ENCODE data around the gene RAB11A. TPM values are rescaled to one million over a fixed set of nuclear protein-coding genes. Genes with fewer than 3 reads are reported as not detected.

The RAB11A gene
- total RNA-seq, 1 experiment from 2014 or later: 206 TPM

DNA sequence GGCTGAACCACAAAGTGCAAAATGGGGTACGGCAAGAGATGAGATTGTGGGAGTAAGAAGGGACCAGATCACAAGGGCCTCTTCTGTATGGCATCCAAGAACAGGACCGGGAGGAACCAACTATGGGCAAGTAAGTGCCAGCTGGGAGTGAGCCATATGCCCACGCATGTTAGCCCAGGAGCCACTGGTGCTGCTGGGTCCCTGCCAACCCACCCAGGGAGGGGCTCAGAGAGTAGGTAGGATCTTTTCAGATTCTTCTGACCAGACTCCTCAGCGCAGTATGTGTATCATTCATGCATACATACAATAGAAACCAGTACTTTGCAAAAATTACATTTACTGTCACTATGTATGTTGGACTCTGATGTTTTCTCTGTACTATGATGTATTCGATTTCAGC, 54.0 kb downstream of the RAB11A start:
- Histone ChIP-seq H3K36me3 (replicated peaks; ENCODE audit: control insufficient read depth, insufficient read depth, low read length) (no peaks in the 10 kb centered on the region), H3K27me3 (ENCODE audit: control insufficient read depth, insufficient read depth, low read length) (no peaks in the 10 kb centered on the region), H3K4me3 (ENCODE audit: insufficient read depth, low read depth, low read length) (no peak overlapping the region)
- no peak for DNase-seq

DNA sequence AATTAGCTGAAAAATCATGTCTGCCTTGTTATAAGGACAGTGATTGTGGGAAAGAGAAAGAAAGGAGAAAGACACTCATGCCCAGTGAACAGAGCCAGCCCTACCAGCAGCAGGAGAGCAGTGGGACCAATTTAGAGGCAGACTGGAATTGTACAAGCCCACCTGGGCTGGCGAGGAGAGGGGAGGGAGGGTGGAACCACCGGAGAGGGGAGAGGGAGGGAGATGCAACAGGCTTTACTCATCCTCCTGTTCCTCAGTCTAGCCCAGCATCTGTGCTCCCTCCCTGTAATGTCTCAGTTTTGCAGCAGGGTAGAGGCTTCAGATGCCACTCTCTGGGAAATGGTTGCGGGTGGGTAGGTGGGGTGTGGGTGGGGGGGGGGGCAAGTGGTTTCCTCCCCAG, 54.7 kb downstream of the RAB11A start:
- Histone ChIP-seq H3K27me3 (ENCODE audit: control insufficient read depth, insufficient read depth, low read length) (no peaks in the 10 kb centered on the region), H3K36me3 (replicated peaks; ENCODE audit: control insufficient read depth, insufficient read depth, low read length) (no peaks in the 10 kb centered on the region), H3K4me3 (ENCODE audit: insufficient read depth, low read depth, low read length) (no peak overlapping the region)
- peak; percentile 52 for DNase-seq

- H3K27me3 ChIP-seq (ENCODE audit: control insufficient read depth, insufficient read depth, low read length): no peaks in the 10 kb centered on the region
- no peak overlapping the region for H3K4me3 ChIP-seq (ENCODE audit: insufficient read depth, low read depth, low read length)
- no peaks in the 10 kb centered on the region for H3K36me3 ChIP-seq (replicated peaks; ENCODE audit: control insufficient read depth, insufficient read depth, low read length)
- no peak for DNase-seq
Measured at GRCh38 chr15:65925338-65925737, 56.0 kb downstream of the RAB11A start.

DNA sequence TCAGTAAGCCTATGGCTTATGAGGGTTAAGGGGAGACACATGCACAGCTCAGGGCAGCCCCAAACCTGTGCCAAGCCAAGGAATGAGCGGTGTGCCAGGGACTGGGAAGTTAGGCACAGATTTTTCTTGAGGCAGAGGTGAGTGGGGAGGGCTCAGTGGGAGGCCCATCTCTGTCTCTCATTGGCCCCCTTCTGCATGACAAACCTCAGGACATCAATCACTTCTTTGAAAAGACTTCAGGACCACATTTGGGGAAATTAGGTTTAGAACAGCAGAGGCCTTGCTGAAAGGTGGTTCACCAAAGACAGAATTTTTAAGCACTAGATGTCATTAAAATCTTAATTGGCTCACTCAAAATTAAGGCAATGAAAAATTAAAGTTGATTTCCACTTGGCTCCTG, 57.2 kb downstream of the RAB11A start:
- Histone ChIP-seq H3K36me3 (replicated peaks; ENCODE audit: control insufficient read depth, insufficient read depth, low read length) (no peaks in the 10 kb centered on the region), H3K4me3 (ENCODE audit: insufficient read depth, low read depth, low read length) (no peak overlapping the region), H3K27me3 (ENCODE audit: control insufficient read depth, insufficient read depth, low read length) (no peaks in the 10 kb centered on the region)
- peak; percentile 52 for DNase-seq

GRCh38 chr15:65926899-65927298, 57.6 kb downstream of the RAB11A start:
- no peaks in the 10 kb centered on the region for H3K36me3 ChIP-seq (replicated peaks; ENCODE audit: control insufficient read depth, insufficient read depth, low read length)
- no peak overlapping the region for H3K4me3 ChIP-seq (ENCODE audit: insufficient read depth, low read depth, low read length)
- no peak for DNase-seq
- H3K27me3 ChIP-seq (ENCODE audit: control insufficient read depth, insufficient read depth, low read length): no peaks in the 10 kb centered on the region

GRCh38 chr15:65927545-65927944, 58.3 kb downstream of the RAB11A start:
- no peaks in the 10 kb centered on the region for H3K27me3 ChIP-seq (ENCODE audit: control insufficient read depth, insufficient read depth, low read length)
- no peaks in the 10 kb centered on the region for H3K36me3 ChIP-seq (replicated peaks; ENCODE audit: control insufficient read depth, insufficient read depth, low read length)
- H3K4me3 ChIP-seq (ENCODE audit: insufficient read depth, low read depth, low read length): no peak overlapping the region
- DNase-seq: peak; percentile 59

- no peak overlapping the region for H3K4me3 ChIP-seq (ENCODE audit: insufficient read depth, low read depth, low read length)
- H3K27me3 ChIP-seq (ENCODE audit: control insufficient read depth, insufficient read depth, low read length): no peaks in the 10 kb centered on the region
- peak; percentile 51 for DNase-seq
- H3K36me3 ChIP-seq (replicated peaks; ENCODE audit: control insufficient read depth, insufficient read depth, low read length): no peaks in the 10 kb centered on the region
Measured at GRCh38 chr15:65929573-65929972, 60.3 kb downstream of the RAB11A start.

DNA sequence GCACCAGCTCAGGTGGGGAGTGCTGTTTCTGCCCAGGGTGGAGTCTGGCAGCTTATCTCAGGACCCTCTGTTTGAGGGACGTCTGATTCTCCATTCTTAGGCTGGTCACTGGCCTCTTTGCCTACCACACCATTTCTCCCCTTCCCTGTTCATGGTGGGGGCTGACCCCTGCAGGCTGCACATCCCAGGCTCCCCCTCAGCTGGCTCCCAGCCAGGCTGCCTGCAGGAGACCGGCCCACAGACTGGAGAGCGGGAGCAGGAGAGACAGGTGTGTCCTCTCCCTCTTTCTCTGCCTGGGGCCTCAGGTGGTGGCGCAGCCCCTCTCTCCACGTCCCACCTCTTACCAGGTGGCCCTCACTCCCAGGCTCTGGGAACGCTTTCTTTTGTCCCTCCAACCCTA, 60.8 kb downstream of the RAB11A start:
- H3K4me3 ChIP-seq (ENCODE audit: insufficient read depth, low read depth, low read length): no peak overlapping the region
- DNase-seq: no peak
- H3K36me3 ChIP-seq (replicated peaks; ENCODE audit: control insufficient read depth, insufficient read depth, low read length): no peaks in the 10 kb centered on the region
- no peaks in the 10 kb centered on the region for H3K27me3 ChIP-seq (ENCODE audit: control insufficient read depth, insufficient read depth, low read length)

DNA sequence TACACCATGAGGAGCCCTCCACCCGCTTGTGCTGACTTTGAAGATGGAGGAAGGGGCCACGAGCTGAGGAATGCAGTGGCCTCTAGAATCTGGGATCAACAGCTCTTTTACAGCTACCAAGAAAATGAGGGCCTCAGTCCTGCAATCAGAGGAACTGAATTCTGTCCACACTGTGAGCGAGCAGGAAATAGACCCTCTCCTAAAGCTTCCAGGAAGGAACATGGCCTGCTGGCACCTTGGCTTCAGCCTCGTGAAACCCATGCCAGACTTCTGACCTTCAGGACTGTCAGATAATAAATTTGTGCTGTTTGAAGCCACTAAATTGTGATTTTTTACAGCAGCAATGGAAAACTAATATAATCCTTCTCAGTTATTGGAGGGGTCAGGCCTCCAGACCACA, 61.9 kb downstream of the RAB11A start:
- H3K27me3 ChIP-seq (ENCODE audit: control insufficient read depth, insufficient read depth, low read length): no peaks in the 10 kb centered on the region
- no peak overlapping the region for H3K4me3 ChIP-seq (ENCODE audit: insufficient read depth, low read depth, low read length)
- no peak for DNase-seq
- H3K36me3 ChIP-seq (replicated peaks; ENCODE audit: control insufficient read depth, insufficient read depth, low read length): no peaks in the 10 kb centered on the region

GRCh38 chr15:65935391-65935790, 66.1 kb downstream of the RAB11A start:
- Histone ChIP-seq H3K27me3 (ENCODE audit: control insufficient read depth, insufficient read depth, low read length) (no peaks in the 10 kb centered on the region), H3K36me3 (replicated peaks; ENCODE audit: control insufficient read depth, insufficient read depth, low read length) (no peaks in the 10 kb centered on the region), H3K4me3 (ENCODE audit: insufficient read depth, low read depth, low read length) (no peak overlapping the region)
- DNase-seq: no peak

DNA sequence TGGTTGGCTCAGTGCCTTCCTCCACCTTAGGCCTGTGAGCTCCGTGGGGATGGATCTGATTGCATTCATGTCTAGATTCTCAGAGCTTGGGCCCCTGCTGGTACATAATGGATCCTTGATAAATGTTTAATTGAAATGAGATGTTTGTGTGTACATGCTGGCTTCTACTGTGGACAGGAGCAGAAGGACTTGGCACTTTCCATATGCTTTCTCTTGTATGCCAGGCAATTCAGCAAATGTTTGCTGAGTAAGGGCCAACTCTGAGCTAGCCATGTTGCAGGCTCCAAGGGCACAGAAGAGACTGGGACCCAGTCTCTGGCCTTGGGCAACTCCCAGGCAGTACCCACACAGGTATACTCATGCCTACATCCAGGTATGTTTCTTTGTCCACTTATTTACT, 67.0 kb downstream of the RAB11A start:
- no peak for DNase-seq
- Histone ChIP-seq H3K36me3 (replicated peaks; ENCODE audit: control insufficient read depth, insufficient read depth, low read length) (no peaks in the 10 kb centered on the region), H3K27me3 (ENCODE audit: control insufficient read depth, insufficient read depth, low read length) (no peaks in the 10 kb centered on the region), H3K4me3 (ENCODE audit: insufficient read depth, low read depth, low read length) (no peak overlapping the region)

GRCh38 chr15:65937054-65937453, 67.8 kb downstream of the RAB11A start:
- no peak for DNase-seq
- Histone ChIP-seq H3K4me3 (ENCODE audit: insufficient read depth, low read depth, low read length) (no peak overlapping the region), H3K36me3 (replicated peaks; ENCODE audit: control insufficient read depth, insufficient read depth, low read length) (no peaks in the 10 kb centered on the region), H3K27me3 (ENCODE audit: control insufficient read depth, insufficient read depth, low read length) (no peaks in the 10 kb centered on the region)

- no peak for DNase-seq
- Histone ChIP-seq H3K36me3 (replicated peaks; ENCODE audit: control insufficient read depth, insufficient read depth, low read length) (no peaks in the 10 kb centered on the region), H3K27me3 (ENCODE audit: control insufficient read depth, insufficient read depth, low read length) (no peaks in the 10 kb centered on the region), H3K4me3 (ENCODE audit: insufficient read depth, low read depth, low read length) (no peak overlapping the region)
Measured at GRCh38 chr15:65937476-65937875, 68.2 kb downstream of the RAB11A start.

DNA sequence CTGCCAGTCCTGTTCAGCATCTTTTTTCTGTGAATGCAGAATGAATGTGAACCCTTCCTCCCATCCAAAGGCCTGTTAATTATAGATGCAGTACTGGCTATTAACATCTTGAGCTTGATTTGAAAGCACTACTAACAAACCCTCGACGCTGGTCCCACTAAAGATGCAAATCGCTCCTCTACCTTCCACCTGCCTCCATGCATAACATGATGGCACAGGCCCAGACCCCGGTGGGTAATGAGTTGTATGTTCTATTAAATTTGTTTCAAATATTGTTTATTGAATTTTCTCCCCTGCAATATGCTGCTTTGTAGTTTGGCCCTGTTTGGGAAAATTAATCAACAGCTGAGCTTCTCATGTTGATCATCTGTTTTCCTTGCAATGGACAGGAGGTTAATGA, 69.3 kb downstream of the RAB11A start:
- Histone ChIP-seq H3K36me3 (replicated peaks; ENCODE audit: control insufficient read depth, insufficient read depth, low read length) (no peaks in the 10 kb centered on the region), H3K27me3 (ENCODE audit: control insufficient read depth, insufficient read depth, low read length) (no peaks in the 10 kb centered on the region), H3K4me3 (ENCODE audit: insufficient read depth, low read depth, low read length) (no peak overlapping the region)
- no peak for DNase-seq

- Histone ChIP-seq H3K4me3 (ENCODE audit: insufficient read depth, low read depth, low read length) (no peak overlapping the region), H3K27me3 (ENCODE audit: control insufficient read depth, insufficient read depth, low read length) (no peaks in the 10 kb centered on the region), H3K36me3 (replicated peaks; ENCODE audit: control insufficient read depth, insufficient read depth, low read length) (no peaks in the 10 kb centered on the region)
- DNase-seq: no peak
Measured at GRCh38 chr15:65939901-65940617, 70.8 kb downstream of the RAB11A start.

DNA sequence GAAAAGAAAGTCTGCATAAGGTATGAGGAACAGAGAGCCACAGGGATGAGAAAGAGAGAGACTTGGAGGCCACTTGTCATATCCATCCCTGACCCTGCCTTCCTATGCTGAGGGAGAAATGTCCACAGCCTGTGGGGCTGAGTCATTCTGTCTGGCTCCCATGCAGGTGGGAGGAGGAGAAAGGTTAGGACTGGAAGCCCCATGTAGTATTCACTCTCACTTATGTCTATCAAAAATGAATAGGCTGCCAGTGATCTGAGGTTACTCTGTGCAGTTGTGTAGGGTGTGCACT, 71.3 kb downstream of the RAB11A start:
- H3K4me3 ChIP-seq (ENCODE audit: insufficient read depth, low read depth, low read length): no peak overlapping the region

More for the DNA sequence above, 71.3 kb downstream of the RAB11A start:
- H3K27me3 ChIP-seq (ENCODE audit: control insufficient read depth, insufficient read depth, low read length): no peaks in the 10 kb centered on the region
- no peak for DNase-seq
- no peaks in the 10 kb centered on the region for H3K36me3 ChIP-seq (replicated peaks; ENCODE audit: control insufficient read depth, insufficient read depth, low read length)
